HL-60 (cell line): ENCODE data around the gene KCTD13.

Experiments used
- CTCF ChIP-seq: IDR thresholded peaks from one replicate; pipeline ENCODE4 v1.5.1; 2011; ENCODE audit warnings: low read length, control low read depth, inconsistent platforms; ENCODE audit not compliant: insufficient read depth
- GABPA ChIP-seq: IDR thresholded peaks from 2 replicates; pipeline ENCODE4 v1.6.1; 2012; ENCODE audit warnings: low read depth
- POLR2AphosphoS5 ChIP-seq: IDR thresholded peaks from 2 replicates; pipeline ENCODE4 v1.6.1; 2012; ENCODE audit warnings: low read depth
- REST ChIP-seq: IDR thresholded peaks from 2 replicates; pipeline ENCODE4 v1.6.1; 2012; ENCODE audit warnings: low read depth; ENCODE audit not compliant: insufficient replicate concordance
- SPI1 ChIP-seq: IDR thresholded peaks from 2 replicates; pipeline ENCODE4 v1.6.1; 2012; ENCODE audit warnings: low read depth, mild to moderate bottlenecking, borderline replicate concordance

DNA sequence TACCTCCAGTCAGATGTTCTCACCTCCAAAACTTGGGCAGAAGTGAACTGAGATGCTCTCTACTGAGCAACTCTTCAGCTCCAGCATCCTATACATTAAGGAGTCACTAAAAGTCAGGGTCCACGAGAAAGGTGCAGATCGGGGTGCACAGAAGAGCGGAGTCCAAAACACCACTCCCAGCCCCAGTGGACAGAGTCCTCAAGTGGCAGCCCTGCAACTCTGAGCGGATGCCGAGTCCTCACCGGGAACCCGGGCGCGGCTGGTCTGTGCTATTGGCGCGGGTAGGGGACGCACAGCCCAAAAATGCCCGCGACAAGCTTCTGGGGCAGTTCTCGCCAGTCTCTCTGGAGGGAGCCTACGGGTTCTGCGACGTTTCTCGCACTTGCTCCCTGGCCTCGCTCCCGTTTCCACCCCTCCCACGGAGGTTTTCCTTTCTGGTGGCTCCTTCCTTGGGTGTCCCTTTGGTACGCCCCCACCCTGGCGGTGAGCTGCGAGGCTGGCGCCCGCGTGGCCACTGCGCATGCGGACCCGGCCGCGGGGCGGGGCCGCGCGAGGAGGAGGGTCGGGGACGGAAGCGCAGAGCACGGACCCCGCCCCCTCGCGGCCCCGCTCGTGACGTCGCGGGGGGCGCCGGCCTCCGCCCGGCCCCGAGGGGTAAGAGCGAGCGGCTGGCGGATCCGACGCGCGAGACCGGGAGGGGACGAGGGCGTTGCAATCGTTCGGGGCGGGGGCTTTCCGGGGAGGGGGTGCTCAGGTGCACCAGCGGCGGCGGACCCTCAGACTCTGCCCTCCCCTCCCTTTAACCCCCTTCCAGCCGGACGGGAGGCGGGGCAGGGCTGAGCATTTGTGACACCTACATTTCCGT, 35.7 kb upstream of the KCTD13 start, which contains the start of gene TMEM219:
- no peak for TF ChIP-seq CTCF
- peak; percentile 21 for TF ChIP-seq REST
- TF ChIP-seq POLR2AphosphoS5 = peak; percentile 37; the same call in 1 of the 2 replicates
- no peak for TF ChIP-seq GABPA
- TF ChIP-seq SPI1 = no peak
